ENCODE data around the gene ADGRB3.
"Not testable (repeated sequence)": the region's sequence is repeated elsewhere in the genome, so short reads cannot be mapped to it uniquely, and the experiment has no call there.

ADGRB3 gene

GRCh38 chr6:68640491-68640835 is 5.4 kb downstream of the ADGRB3 start:
- DNase-seq = no peak
- in situ Hi-C loops (cut with MboI; ENCODE audit: low pct_unique_long_range_greater_than_20kb, low sequenced_read_pairs) = loop anchor here (25.0 kb wide), 1 partner anchor 322 kb away; no protein-coding TSS in a partner anchor

- in situ Hi-C loops (cut with MboI; ENCODE audit: low pct_unique_long_range_greater_than_20kb, low sequenced_read_pairs) = loop anchor here (25.0 kb wide), 1 partner anchor 321 kb away; no protein-coding TSS in a partner anchor
- DNase-seq = no peak
These were observed 6.1 kb downstream of the ADGRB3 start for GRCh38 chr6:68641172-68641571.

- DNase-seq = no peak
- in situ Hi-C loops (cut with MboI; ENCODE audit: low pct_unique_long_range_greater_than_20kb, low sequenced_read_pairs) = loop anchor here (25.0 kb wide), 1 partner anchor 320 kb away; no protein-coding TSS in a partner anchor
These were observed 7.0 kb downstream of the ADGRB3 start for GRCh38 chr6:68642081-68642480.

GRCh38 chr6:68642977-68643376 is 7.9 kb downstream of the ADGRB3 start:
- no peak for DNase-seq
- in situ Hi-C loops (cut with MboI; ENCODE audit: low pct_unique_long_range_greater_than_20kb, low sequenced_read_pairs) = loop anchor here (25.0 kb wide), 1 partner anchor 319 kb away; no protein-coding TSS in a partner anchor

- DNase-seq = no peak
- in situ Hi-C loops (cut with MboI; ENCODE audit: low pct_unique_long_range_greater_than_20kb, low sequenced_read_pairs) = loop anchor here (25.0 kb wide), 1 partner anchor 313 kb away; no protein-coding TSS in a partner anchor
These were observed 14.6 kb downstream of the ADGRB3 start for GRCh38 chr6:68649669-68650068.

GRCh38 chr6:68650142-68650541 is 15.1 kb downstream of the ADGRB3 start:
- no peak for DNase-seq
- in situ Hi-C loops (cut with MboI; ENCODE audit: low pct_unique_long_range_greater_than_20kb, low sequenced_read_pairs) = no loop called here

GRCh38 chr6:68651011-68651985 is 16.2 kb downstream of the ADGRB3 start:
- in situ Hi-C loops (cut with MboI; ENCODE audit: low pct_unique_long_range_greater_than_20kb, low sequenced_read_pairs) = no loop called here
- DNase-seq = no peak

GRCh38 chr6:68652117-68652536 is 17.0 kb downstream of the ADGRB3 start:
- no peak for DNase-seq
- in situ Hi-C loops (cut with MboI; ENCODE audit: low pct_unique_long_range_greater_than_20kb, low sequenced_read_pairs) = no loop called here

GRCh38 chr6:68653074-68653705 is 18.1 kb downstream of the ADGRB3 start:
- no peak for DNase-seq
- in situ Hi-C loops (cut with MboI; ENCODE audit: low pct_unique_long_range_greater_than_20kb, low sequenced_read_pairs) = no loop called here

GRCh38 chr6:68653706-68654089 is 18.6 kb downstream of the ADGRB3 start:
- DNase-seq = no peak
- in situ Hi-C loops (cut with MboI; ENCODE audit: low pct_unique_long_range_greater_than_20kb, low sequenced_read_pairs) = no loop called here

- in situ Hi-C loops (cut with MboI; ENCODE audit: low pct_unique_long_range_greater_than_20kb, low sequenced_read_pairs) = no loop called here
These were observed 19.1 kb downstream of the ADGRB3 start for GRCh38 chr6:68654134-68654533.

GRCh38 chr6:68655028-68655427 is 19.9 kb downstream of the ADGRB3 start:
- in situ Hi-C loops (cut with MboI; ENCODE audit: low pct_unique_long_range_greater_than_20kb, low sequenced_read_pairs) = no loop called here
- DNase-seq = no peak

More at GRCh38 chr6:68654134-68654533, 19.1 kb downstream of the ADGRB3 start:
- no peak for DNase-seq

GRCh38 chr6:68657374-68658139 is 22.5 kb downstream of the ADGRB3 start:
- in situ Hi-C loops (cut with MboI; ENCODE audit: low pct_unique_long_range_greater_than_20kb, low sequenced_read_pairs) = no loop called here

GRCh38 chr6:68658338-68658737 is 23.3 kb downstream of the ADGRB3 start:
- in situ Hi-C loops (cut with MboI; ENCODE audit: low pct_unique_long_range_greater_than_20kb, low sequenced_read_pairs) = no loop called here
- no peak for DNase-seq

More at GRCh38 chr6:68657374-68658139, 22.5 kb downstream of the ADGRB3 start:
- no peak for DNase-seq

- in situ Hi-C loops (cut with MboI; ENCODE audit: low pct_unique_long_range_greater_than_20kb, low sequenced_read_pairs) = no loop called here
- DNase-seq = no peak
These were observed 38.2 kb downstream of the ADGRB3 start for GRCh38 chr6:68673255-68673654.

GRCh38 chr6:68675548-68675947 is 40.5 kb downstream of the ADGRB3 start:
- no peak for DNase-seq
- in situ Hi-C loops (cut with MboI; ENCODE audit: low pct_unique_long_range_greater_than_20kb, low sequenced_read_pairs) = no loop called here

GRCh38 chr6:68676094-68676493 is 41.0 kb downstream of the ADGRB3 start:
- DNase-seq; in situ Hi-C loops (cut with MboI; ENCODE audit: low pct_unique_long_range_greater_than_20kb, low sequenced_read_pairs): not testable (repeated sequence)

GRCh38 chr6:68677058-68677457 is 42.0 kb downstream of the ADGRB3 start:
- in situ Hi-C loops (cut with MboI; ENCODE audit: low pct_unique_long_range_greater_than_20kb, low sequenced_read_pairs) = no loop called here
- DNase-seq = no peak

- no peak for DNase-seq
- in situ Hi-C loops (cut with MboI; ENCODE audit: low pct_unique_long_range_greater_than_20kb, low sequenced_read_pairs) = no loop called here
These were observed 44.3 kb downstream of the ADGRB3 start for GRCh38 chr6:68679399-68679798.
